Immature natural killer cell (primary cell): ENCODE measurements around the gene RAC2. TPM values are rescaled to one million over a fixed set of nuclear protein-coding genes. Genes with fewer than 3 reads are reported as not detected.

Experiments used
- DNase-seq, 3 donors: peaks; one replicate each; pipeline ENCODE4 v3.0.0; 2022; ENCODE audit warnings: mixed read lengths in 1 of 3
- H3K27ac Mint-ChIP-seq, 6 donors: one replicate each; pipeline ENCODE4 v1.8.0; 2020; ENCODE audit warnings: mixed read lengths in 6 of 6, mild to moderate bottlenecking in 5 of 6, inconsistent platforms in 4 of 6, moderate library complexity in 3 of 6
- H3K27me3 Mint-ChIP-seq, 3 donors: one replicate each; pipeline ENCODE4 v1.8.0; 2020 to 2021; ENCODE audit warnings: low read depth in 3 of 3, mild to moderate bottlenecking in 3 of 3, mixed read lengths in 3 of 3, moderate library complexity in 3 of 3, inconsistent platforms in 1 of 3
- H3K36me3 Mint-ChIP-seq, 3 donors: one replicate each; pipeline ENCODE4 v1.8.0; 2020; ENCODE audit warnings: mixed read lengths in 3 of 3, inconsistent platforms in 2 of 3, mild to moderate bottlenecking in 2 of 3
- H3K4me1 Mint-ChIP-seq, 2 donors: one replicate each; pipeline ENCODE4 v1.8.0; 2020; ENCODE audit warnings: inconsistent platforms in 2 of 2, mild to moderate bottlenecking in 2 of 2, mixed read lengths in 2 of 2, moderate library complexity in 1 of 2
- H3K4me3 Mint-ChIP-seq, 5 donors: one replicate each; pipeline ENCODE4 v1.8.0; 2020; ENCODE audit warnings: mild to moderate bottlenecking in 5 of 5, mixed read lengths in 5 of 5, inconsistent platforms in 3 of 5, moderate library complexity in 3 of 5
- H3K9me3 Mint-ChIP-seq, 6 donors: one replicate each; pipeline ENCODE4 v1.8.0; 2020; ENCODE audit warnings: mild to moderate bottlenecking in 6 of 6, mixed read lengths in 6 of 6, inconsistent platforms in 4 of 6, moderate library complexity in 3 of 6
- polyA plus RNA-seq, 3 donors: library from polyadenylated mRNA; unstranded; fragments of 300-500 nt; fragmentation: Illumina TruSeq; gene quantifications; one replicate each; pipeline ENCODE4 v1.2.3, GENCODE V29; 2021

The RAC2 gene
- polyA plus RNA-seq, 3 donors from 2014 or later, result 962 to 1,843 (median 1,262) TPM

DNA sequence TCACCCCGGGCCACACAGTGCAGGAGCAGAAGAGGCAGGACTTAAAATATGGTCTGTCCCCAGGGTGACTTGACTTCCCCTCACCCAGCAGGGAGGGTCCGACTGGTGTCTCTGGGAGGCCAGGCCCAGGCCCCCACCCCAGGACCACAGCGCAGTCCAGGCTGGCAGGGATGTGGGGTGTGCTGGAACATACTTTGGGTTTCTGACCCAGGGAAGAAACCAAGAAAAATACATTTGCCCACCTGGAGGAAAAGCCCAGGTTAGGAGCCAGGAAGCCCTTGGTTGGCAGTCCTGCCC lies 61.2 kb downstream of the RAC2 start:
- H3K36me3 Mint-ChIP-seq, result peaks cover 0 to under 1% (median 0%) of the 10 kb centered on the region in 3 donors
- peak overlapping the region in 2 of 6 donors; percentile 70 to 89 for H3K27ac Mint-ChIP-seq
- H3K4me3 Mint-ChIP-seq, result no peak overlapping the region
- peaks cover 2 to 3% (median 3%) of the 10 kb centered on the region in 3 donors for H3K27me3 Mint-ChIP-seq
- H3K9me3 Mint-ChIP-seq, result no peaks in the 10 kb centered on the region
- no peak for DNase-seq
- peaks cover 50 to 57% of the 10 kb centered on the region in 2 donors for H3K4me1 Mint-ChIP-seq

DNA sequence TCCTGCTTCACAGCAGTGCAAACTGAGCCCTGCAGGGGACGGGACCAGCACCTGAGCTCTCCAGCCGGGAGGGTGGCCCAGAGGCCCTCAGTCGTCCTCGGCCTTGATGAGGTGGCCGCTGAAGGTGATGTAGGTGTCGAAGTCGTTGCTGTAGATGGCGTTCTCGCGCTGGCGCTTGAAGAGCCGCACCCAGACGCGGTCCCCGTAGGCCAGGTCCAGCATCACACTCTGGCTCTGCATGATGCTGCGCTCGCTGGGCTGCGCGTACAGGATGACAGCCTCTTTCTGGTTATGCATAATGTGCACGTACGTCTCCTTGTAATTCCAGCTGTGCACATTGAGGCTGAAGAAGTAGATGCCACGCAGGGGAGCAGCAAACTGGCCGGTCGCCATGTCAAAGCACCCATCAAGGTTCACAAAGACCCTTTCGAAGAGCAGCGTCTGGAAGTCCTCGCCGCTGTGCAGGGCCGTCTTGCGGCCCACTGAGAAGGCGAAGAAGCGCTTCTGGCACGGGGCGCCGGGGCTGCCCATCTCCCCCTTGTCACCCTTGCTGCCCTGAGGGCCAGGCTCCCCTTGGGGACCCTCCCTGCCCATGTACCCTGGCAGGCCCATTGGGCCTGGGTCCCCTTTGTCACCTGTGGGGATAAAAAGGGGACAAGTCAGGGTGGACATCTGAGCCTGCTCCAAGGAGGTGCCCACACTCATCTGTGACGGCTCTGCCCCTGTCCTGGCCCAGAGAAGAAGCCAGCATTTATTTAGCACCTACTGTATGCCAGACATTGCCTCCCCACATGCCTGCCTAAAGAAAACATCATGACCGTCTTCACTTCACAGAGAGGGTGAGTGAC lies 61.7 kb downstream of the RAC2 start:
- Mint-ChIP-seq H3K4me3 (no peak overlapping the region), H3K4me1 (peaks cover 50 to 57% of the 10 kb centered on the region in 2 donors), H3K27me3 (peaks cover 0 to 4% (median 3%) of the 10 kb centered on the region in 3 donors), H3K36me3 (peaks cover 0 to 5% (median 0%) of the 10 kb centered on the region in 3 donors), H3K9me3 (no peaks in the 10 kb centered on the region), H3K27ac (no peak overlapping the region)
- no peak for DNase-seq

DNA sequence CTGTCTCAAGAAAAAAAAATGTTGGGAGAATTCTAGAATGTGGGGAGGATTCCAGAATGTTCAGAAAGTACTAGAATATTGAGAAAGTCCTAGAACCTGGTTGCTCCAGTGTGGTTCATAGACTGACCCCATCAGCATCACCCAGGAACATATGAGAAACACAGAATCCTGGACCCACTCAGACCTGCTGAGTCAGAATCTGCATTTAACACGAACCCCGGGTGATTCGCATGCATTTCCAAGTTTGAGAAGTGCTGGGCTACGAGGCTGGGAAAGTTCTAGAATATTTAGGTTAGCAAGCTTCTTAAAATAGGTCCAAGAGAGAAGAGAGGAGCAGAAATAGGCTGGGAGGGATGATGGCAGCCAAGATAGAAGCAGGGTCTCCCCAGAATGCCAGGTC lies 62.4 kb downstream of the RAC2 start:
- Mint-ChIP-seq H3K27ac (peak overlapping the region in 2 of 6 donors; percentile 3 to 64), H3K27me3 (peaks cover 0 to 4% (median 3%) of the 10 kb centered on the region in 3 donors), H3K4me1 (peaks cover 52 to 57% of the 10 kb centered on the region in 2 donors), H3K36me3 (peaks cover 0 to 5% (median 0%) of the 10 kb centered on the region in 3 donors), H3K4me3 (no peak overlapping the region), H3K9me3 (no peaks in the 10 kb centered on the region)
- no peak for DNase-seq

GRCh38 chr22:37180531-37181231 lies 63.4 kb downstream of the RAC2 start:
- H3K27me3 Mint-ChIP-seq, result peaks cover 0 to 3% (median 0%) of the 10 kb centered on the region in 3 donors

GRCh38 chr22:37179622-37180420 lies 64.2 kb downstream of the RAC2 start:
- Mint-ChIP-seq H3K4me3 (no peak overlapping the region), H3K9me3 (no peaks in the 10 kb centered on the region), H3K27me3 (peaks cover 0 to 3% (median 0%) of the 10 kb centered on the region in 3 donors), H3K4me1 (peaks cover 48 to 49% of the 10 kb centered on the region in 2 donors), H3K27ac (peak overlapping the region in 1 of 6 donors; percentile 27), H3K36me3 (peaks cover under 1 to 5% (median 2%) of the 10 kb centered on the region in 3 donors)
- DNase-seq, result no peak

More at GRCh38 chr22:37180531-37181231, 63.4 kb downstream of the RAC2 start:
- no peak overlapping the region for H3K27ac Mint-ChIP-seq
- no peak for DNase-seq
- H3K4me1 Mint-ChIP-seq, result peaks cover 52 to 57% of the 10 kb centered on the region in 2 donors
- H3K4me3 Mint-ChIP-seq, result no peak overlapping the region
- no peaks in the 10 kb centered on the region for H3K9me3 Mint-ChIP-seq
- H3K36me3 Mint-ChIP-seq, result peaks cover 0 to 5% (median 0%) of the 10 kb centered on the region in 3 donors

- H3K36me3 Mint-ChIP-seq, result peaks cover 5 to 8% (median 7%) of the 10 kb centered on the region in 3 donors
- DNase-seq, result no peak
- H3K4me1 Mint-ChIP-seq, result peaks cover 45 to 46% of the 10 kb centered on the region in 2 donors
- no peak overlapping the region for H3K4me3 Mint-ChIP-seq
- H3K27me3 Mint-ChIP-seq, result peaks cover 0 to 3% (median 0%) of the 10 kb centered on the region in 3 donors
- peak overlapping the region in 1 of 6 donors; percentile 58 for H3K27ac Mint-ChIP-seq
- no peaks in the 10 kb centered on the region for H3K9me3 Mint-ChIP-seq
Observed at GRCh38 chr22:37179126-37179470, 65.0 kb downstream of the RAC2 start.

DNA sequence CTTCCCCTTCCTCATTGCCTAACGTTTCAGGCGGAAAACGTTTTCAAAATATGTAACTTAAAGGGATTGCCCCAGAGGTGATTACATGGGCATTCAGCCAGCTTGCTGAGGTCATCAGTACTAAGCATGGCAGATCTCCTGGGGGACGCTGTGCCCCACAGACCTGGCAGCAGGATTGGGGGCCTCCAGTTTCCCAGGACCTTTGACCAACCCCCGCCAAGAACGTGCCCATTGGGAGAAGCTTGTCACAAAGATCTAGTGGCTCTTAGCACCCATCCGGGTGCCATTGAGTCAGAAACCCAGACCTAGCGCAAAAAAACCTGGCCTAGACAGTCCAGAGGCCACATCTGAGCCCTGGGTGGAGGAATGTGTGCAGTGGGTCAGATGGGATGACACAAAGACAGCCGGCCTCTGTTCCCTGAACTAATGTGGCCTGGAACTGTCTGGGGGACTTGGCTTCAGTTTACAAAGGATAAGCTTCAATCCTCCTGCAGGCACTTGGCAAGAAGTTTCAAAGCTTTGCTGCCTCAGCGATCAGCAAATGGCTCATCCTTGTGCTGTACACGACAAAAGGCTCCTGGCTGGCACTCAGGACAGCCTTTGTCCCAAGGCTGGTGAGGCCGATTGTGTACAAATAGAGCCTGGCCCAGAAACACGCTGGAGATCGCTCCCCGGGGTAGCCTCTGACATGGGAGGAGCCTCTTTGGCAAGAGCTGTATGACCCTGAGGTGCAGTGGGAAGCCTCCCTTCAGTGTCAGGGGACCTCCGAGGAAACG lies 65.5 kb downstream of the RAC2 start:
- DNase-seq, result no peak
- H3K27me3 Mint-ChIP-seq, result peaks cover 0 to 3% (median 0%) of the 10 kb centered on the region in 3 donors
- H3K36me3 Mint-ChIP-seq, result peaks cover 5 to 8% (median 7%) of the 10 kb centered on the region in 3 donors
- H3K4me1 Mint-ChIP-seq, result peaks cover 41% of the 10 kb centered on the region in 2 donors
- H3K27ac Mint-ChIP-seq, result peak overlapping the region in 2 of 6 donors; percentile 58 to 85
- peak overlapping the region in 1 of 5 donors; percentile 1 for H3K4me3 Mint-ChIP-seq
- no peaks in the 10 kb centered on the region for H3K9me3 Mint-ChIP-seq

DNA sequence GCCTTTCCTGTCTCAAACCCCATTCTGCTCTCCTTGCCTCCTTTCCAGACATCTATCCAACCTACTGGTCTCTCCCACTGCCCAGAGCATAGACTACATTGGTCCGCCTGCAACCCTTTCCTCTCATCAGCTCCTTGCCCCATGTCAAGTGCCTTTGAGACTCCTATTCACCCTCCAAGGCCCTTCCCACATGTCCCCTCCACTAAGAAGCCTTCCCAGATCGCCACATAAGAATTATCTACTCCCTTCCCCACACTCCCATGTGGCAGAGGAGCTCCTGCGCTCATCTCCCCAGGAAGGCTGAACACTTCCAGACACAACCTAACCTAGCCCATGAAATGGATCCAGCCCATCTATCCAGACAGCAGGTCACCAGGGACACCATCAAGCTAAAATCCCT lies 66.3 kb downstream of the RAC2 start:
- H3K4me1 Mint-ChIP-seq, result peaks cover 33 to 35% of the 10 kb centered on the region in 2 donors
- peak overlapping the region in 2 of 5 donors; percentile 7 to 60 for H3K4me3 Mint-ChIP-seq

GRCh38 chr22:37177221-37177620 lies 66.8 kb downstream of the RAC2 start:
- H3K4me3 Mint-ChIP-seq, result peak overlapping the region in 1 of 5 donors; percentile 60
- peaks cover 0 to 3% (median 0%) of the 10 kb centered on the region in 3 donors for H3K27me3 Mint-ChIP-seq

More for the DNA sequence above, 66.3 kb downstream of the RAC2 start:
- H3K36me3 Mint-ChIP-seq, result peaks cover 5 to 8% (median 7%) of the 10 kb centered on the region in 3 donors
- H3K27me3 Mint-ChIP-seq, result peaks cover 0 to 3% (median 0%) of the 10 kb centered on the region in 3 donors
- DNase-seq, result no peak
- H3K27ac Mint-ChIP-seq, result peak overlapping the region in 4 of 6 donors; percentile 8 to 85 (median 72)
- no peaks in the 10 kb centered on the region for H3K9me3 Mint-ChIP-seq

DNA sequence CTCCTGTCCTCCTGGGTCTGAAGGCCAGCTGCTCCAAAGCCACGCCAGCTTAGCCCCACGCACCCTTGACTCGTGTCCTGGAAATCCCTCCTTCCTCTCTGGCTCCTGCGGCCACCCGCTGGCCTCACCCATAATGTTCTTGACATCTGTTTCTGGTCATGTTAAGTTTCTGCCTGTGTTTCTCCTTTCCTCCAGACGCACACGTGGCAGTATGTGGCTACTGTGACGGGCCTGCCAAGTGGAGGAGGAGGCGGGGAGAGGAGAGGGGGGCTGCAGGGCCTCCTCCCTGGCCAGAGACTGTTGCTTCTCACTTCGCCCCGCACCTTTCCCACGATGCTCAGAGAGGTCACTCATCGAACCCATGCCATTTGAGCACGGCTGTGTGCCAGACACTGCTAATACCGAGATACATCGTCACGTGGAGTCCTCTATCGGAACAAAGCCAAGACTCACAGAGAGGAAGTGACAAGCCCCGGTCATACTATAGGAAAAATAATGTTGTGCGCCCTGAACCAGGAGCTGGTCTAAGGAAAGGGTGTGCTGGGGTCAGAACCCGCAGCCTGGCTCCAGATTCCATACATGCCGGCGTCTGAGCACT lies 67.5 kb downstream of the RAC2 start:
- Mint-ChIP-seq H3K9me3 (no peaks in the 10 kb centered on the region), H3K36me3 (peaks cover 7 to 8% (median 8%) of the 10 kb centered on the region in 3 donors), H3K4me1 (peaks cover 31 to 33% of the 10 kb centered on the region in 2 donors), H3K27me3 (peaks cover 0 to 1% (median 0%) of the 10 kb centered on the region in 3 donors), H3K4me3 (peak overlapping the region; percentile 61 to 81 (median 74)), H3K27ac (peak overlapping the region; percentile 83 to 94 (median 90))
- DNase-seq, result peak in 2 of 3 donors; percentile 41 to 44

More at GRCh38 chr22:37177221-37177620, 66.8 kb downstream of the RAC2 start:
- no peak for DNase-seq
- peaks cover 5 to 8% (median 7%) of the 10 kb centered on the region in 3 donors for H3K36me3 Mint-ChIP-seq
- peak overlapping the region in 4 of 6 donors; percentile 13 to 94 (median 92) for H3K27ac Mint-ChIP-seq
- peaks cover 33% of the 10 kb centered on the region in 2 donors for H3K4me1 Mint-ChIP-seq
- no peaks in the 10 kb centered on the region for H3K9me3 Mint-ChIP-seq

GRCh38 chr22:37175414-37176281 lies 68.4 kb downstream of the RAC2 start:
- Mint-ChIP-seq H3K4me3 (peak overlapping the region in 1 of 5 donors; percentile 81), H3K4me1 (peaks cover 39 to 41% of the 10 kb centered on the region in 2 donors), H3K27ac (peak overlapping the region in 4 of 6 donors; percentile 38 to 94 (median 90)), H3K27me3 (peaks cover 0 to 1% (median 0%) of the 10 kb centered on the region in 3 donors), H3K36me3 (peaks cover 8 to 12% (median 11%) of the 10 kb centered on the region in 3 donors), H3K9me3 (no peaks in the 10 kb centered on the region)
- no peak for DNase-seq
